Mammary epithelial cell (primary cell): ENCODE measurements around the gene PZP.

ENCODE experiments used
- EZH2 ChIP-seq: IDR thresholded peaks from 2 replicates; pipeline ENCODE4 v1.6.1; 2012; ENCODE audit warnings: low read length, inconsistent platforms, borderline replicate concordance
- TF ChIP-seq, protein P1 (sequence below), 2 donors: IDR thresholded peaks in 1 of 2; conservative IDR thresholded peaks in 1 of 2; 2 replicates each; pipeline ENCODE4 v1.5.1; 2011 to 2012; ENCODE audit warnings: inconsistent platforms in 2 of 2, low read length in 2 of 2, mild to moderate bottlenecking in 2 of 2, control low read depth in 1 of 2, low read depth in 1 of 2; ENCODE audit not compliant: insufficient read depth in 1 of 2; ENCODE audit errors: extremely low read depth in 1 of 2

- TF ChIP-seq, protein P1, sequence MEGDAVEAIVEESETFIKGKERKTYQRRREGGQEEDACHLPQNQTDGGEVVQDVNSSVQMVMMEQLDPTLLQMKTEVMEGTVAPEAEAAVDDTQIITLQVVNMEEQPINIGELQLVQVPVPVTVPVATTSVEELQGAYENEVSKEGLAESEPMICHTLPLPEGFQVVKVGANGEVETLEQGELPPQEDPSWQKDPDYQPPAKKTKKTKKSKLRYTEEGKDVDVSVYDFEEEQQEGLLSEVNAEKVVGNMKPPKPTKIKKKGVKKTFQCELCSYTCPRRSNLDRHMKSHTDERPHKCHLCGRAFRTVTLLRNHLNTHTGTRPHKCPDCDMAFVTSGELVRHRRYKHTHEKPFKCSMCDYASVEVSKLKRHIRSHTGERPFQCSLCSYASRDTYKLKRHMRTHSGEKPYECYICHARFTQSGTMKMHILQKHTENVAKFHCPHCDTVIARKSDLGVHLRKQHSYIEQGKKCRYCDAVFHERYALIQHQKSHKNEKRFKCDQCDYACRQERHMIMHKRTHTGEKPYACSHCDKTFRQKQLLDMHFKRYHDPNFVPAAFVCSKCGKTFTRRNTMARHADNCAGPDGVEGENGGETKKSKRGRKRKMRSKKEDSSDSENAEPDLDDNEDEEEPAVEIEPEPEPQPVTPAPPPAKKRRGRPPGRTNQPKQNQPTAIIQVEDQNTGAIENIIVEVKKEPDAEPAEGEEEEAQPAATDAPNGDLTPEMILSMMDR (conservative IDR thresholded peaks at IDR 0.05 in 1 of 2, IDR thresholded peaks at IDR 0.05 in 1 of 2; ENCODE audit: extremely low read depth in 1 of 2, insufficient read depth in 1 of 2, low read depth in 1 of 2, low read length in 2 of 2), result no peak
- TF ChIP-seq EZH2, result no peak
Measured at GRCh38 chr12:9221483-9221882, 13.3 kb upstream of the PZP start.
